Measurements from ENCODE around the gene GALNT15.

GRCh38 chr3:16137044-16137443 is 37.4 kb upstream of the GALNT15 start:
- TF ChIP-seq CTCF (IDR thresholded peaks at IDR 0.05), result no peak
- no peak for TF ChIP-seq POLR2A (IDR thresholded peaks at IDR 0.05)

All from sigmoid colon (tissue), 3 donors.